IMR-90 (cell line): ENCODE measurements around the gene CLCN4.

ENCODE experiments used
- BHLHE40 ChIP-seq: fragments of 150-350 bp; IDR thresholded peaks from 2 replicates; pipeline ENCODE4 v1.6.1; 2016; ENCODE audit warnings: mild to moderate bottlenecking, low read depth, low read length
- CEBPB ChIP-seq: IDR thresholded peaks from 2 replicates; pipeline ENCODE4 v1.6.1; 2012; ENCODE audit warnings: low read depth, low read length, improper control_type of control experiment
- FOS ChIP-seq: fragments of 150-350 bp; IDR thresholded peaks from 2 replicates; pipeline ENCODE4 v1.6.1; 2016; ENCODE audit warnings: low read depth, low read length
- MAZ ChIP-seq: IDR thresholded peaks from 2 replicates; pipeline ENCODE4 v1.6.1; 2012; ENCODE audit warnings: low read depth, mild to moderate bottlenecking, low read length, improper control_type of control experiment, moderate library complexity, borderline replicate concordance
- MXI1 ChIP-seq: IDR thresholded peaks from 2 replicates; pipeline ENCODE4 v1.6.1; 2012; ENCODE audit warnings: low read depth, mild to moderate bottlenecking, low read length, moderate library complexity, borderline replicate concordance
- NFE2L2 ChIP-seq: fragments of 150-350 bp; IDR thresholded peaks from 2 replicates; pipeline ENCODE4 v1.6.1; 2016; ENCODE audit warnings: low read depth, mild to moderate bottlenecking, low read length
- POLR2A ChIP-seq: IDR thresholded peaks from 2 replicates; pipeline ENCODE4 v1.6.1; 2012; ENCODE audit warnings: mild to moderate bottlenecking, low read depth, low read length
- RAD21 ChIP-seq: IDR thresholded peaks from 2 replicates; pipeline ENCODE4 v1.6.1; 2012; ENCODE audit warnings: low read length, improper control_type of control experiment
- SMC3 ChIP-seq: fragments of 150-350 bp; IDR thresholded peaks from 2 replicates; pipeline ENCODE4 v1.6.1; 2016; ENCODE audit warnings: low read depth, mild to moderate bottlenecking, antibody characterized with exemption, low read length, moderate library complexity
- TF ChIP-seq, protein P1 (sequence below): conservative IDR thresholded peaks from 2 replicates; pipeline ENCODE4 v1.5.1; 2012; ENCODE audit warnings: mild to moderate bottlenecking, low read depth, low read length, improper control_type of control experiment
- TF ChIP-seq, protein P2 (sequence below): fragments of 150-350 bp; IDR thresholded peaks from 2 replicates; pipeline ENCODE4 v1.6.1; 2017; ENCODE audit warnings: mild to moderate bottlenecking, antibody characterized with exemption, low read length, low read depth

DNA sequence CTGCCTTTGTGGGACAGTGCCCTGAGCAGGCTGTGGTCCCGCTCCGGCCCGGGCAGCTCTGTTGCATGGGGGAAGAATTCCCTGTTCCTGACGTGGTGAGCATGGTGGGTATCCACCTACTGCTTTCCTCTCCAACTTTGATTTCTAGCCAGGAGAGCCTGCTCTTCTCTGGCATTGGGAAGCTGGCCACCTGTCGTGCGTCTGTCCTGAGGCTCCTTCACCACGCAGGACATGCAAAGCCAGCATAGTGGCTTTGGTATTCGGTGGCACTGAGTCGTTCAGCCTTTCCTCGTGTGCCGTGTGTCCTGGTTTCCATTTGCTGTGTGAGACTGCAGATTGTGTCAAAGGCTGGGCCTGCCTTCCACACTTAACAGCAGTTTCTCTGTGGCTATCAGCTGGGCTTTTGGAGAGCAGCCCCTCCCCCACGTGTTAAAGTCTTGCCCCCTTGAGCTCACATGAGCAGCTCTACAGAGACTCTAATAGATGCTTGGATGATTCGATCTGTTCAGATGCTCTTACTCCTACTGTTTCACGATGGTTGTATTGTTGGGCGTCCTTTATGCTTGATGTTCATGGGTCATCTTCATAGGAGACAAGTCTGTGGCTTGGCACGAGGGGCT is 46.3 kb upstream of the CLCN4 start:
- TF ChIP-seq POLR2A (no peak), SMC3 (no peak), CEBPB (no peak), MAZ (no peak), FOS (no peak), NFE2L2 (no peak), RAD21 (no peak), BHLHE40 (no peak), MXI1 (no peak)
- TF ChIP-seq, protein P1, sequence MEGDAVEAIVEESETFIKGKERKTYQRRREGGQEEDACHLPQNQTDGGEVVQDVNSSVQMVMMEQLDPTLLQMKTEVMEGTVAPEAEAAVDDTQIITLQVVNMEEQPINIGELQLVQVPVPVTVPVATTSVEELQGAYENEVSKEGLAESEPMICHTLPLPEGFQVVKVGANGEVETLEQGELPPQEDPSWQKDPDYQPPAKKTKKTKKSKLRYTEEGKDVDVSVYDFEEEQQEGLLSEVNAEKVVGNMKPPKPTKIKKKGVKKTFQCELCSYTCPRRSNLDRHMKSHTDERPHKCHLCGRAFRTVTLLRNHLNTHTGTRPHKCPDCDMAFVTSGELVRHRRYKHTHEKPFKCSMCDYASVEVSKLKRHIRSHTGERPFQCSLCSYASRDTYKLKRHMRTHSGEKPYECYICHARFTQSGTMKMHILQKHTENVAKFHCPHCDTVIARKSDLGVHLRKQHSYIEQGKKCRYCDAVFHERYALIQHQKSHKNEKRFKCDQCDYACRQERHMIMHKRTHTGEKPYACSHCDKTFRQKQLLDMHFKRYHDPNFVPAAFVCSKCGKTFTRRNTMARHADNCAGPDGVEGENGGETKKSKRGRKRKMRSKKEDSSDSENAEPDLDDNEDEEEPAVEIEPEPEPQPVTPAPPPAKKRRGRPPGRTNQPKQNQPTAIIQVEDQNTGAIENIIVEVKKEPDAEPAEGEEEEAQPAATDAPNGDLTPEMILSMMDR, result no peak
- TF ChIP-seq, protein P2, sequence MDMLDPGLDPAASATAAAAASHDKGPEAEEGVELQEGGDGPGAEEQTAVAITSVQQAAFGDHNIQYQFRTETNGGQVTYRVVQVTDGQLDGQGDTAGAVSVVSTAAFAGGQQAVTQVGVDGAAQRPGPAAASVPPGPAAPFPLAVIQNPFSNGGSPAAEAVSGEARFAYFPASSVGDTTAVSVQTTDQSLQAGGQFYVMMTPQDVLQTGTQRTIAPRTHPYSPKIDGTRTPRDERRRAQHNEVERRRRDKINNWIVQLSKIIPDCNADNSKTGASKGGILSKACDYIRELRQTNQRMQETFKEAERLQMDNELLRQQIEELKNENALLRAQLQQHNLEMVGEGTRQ, result no peak
